ENCODE data around the gene CALML3.

CALML3 gene

GRCh38 chr10:5503477-5503835 is 21.3 kb upstream of the CALML3 start:
- no peaks in the 10 kb centered on the region for H3K36me3 ChIP-seq
- peaks cover 8 to 18% (median 10%) of the 10 kb centered on the region in 10 experiments; a peak in 17 of 20 replicates for H3K4me1 ChIP-seq
- no peak overlapping the region for H3K27ac ChIP-seq
- no peak overlapping the region for H3K4me3 ChIP-seq
- H3K9me3 ChIP-seq (replicated peaks in 1 of 11), result no peaks in the 10 kb centered on the region
- no peak for TF ChIP-seq Cebpa-rat (IDR thresholded peaks at IDR 0.05)
- no peaks in the 10 kb centered on the region for H3K27me3 ChIP-seq
- no peaks in the 10 kb centered on the region; a peak in 1 of 22 replicates for H4K20me1 ChIP-seq
- H3K9ac ChIP-seq, result no peak overlapping the region
- no peak overlapping the region for H3K4me2 ChIP-seq

- Histone ChIP-seq H3K4me1 (peaks cover 8 to 25% (median 11%) of the 10 kb centered on the region in 10 experiments; a peak in 17 of 20 replicates), H3K27me3 (no peaks in the 10 kb centered on the region), H3K4me2 (no peak overlapping the region), H3K4me3 (no peak overlapping the region), H4K20me1 (no peaks in the 10 kb centered on the region; a peak in 1 of 22 replicates), H3K36me3 (no peaks in the 10 kb centered on the region), H3K9me3 (replicated peaks in 1 of 11) (no peaks in the 10 kb centered on the region), H3K9ac (no peak overlapping the region), H3K27ac (no peak overlapping the region)
- no peak for TF ChIP-seq Cebpa-rat (IDR thresholded peaks at IDR 0.05)
Observed at GRCh38 chr10:5504146-5505072, 20.4 kb upstream of the CALML3 start.

- H3K36me3 ChIP-seq, result no peaks in the 10 kb centered on the region
- TF ChIP-seq Cebpa-rat (IDR thresholded peaks at IDR 0.05), result no peak
- no peak overlapping the region for H3K27ac ChIP-seq
- H3K9me3 ChIP-seq (replicated peaks in 1 of 11), result no peaks in the 10 kb centered on the region
- no peak overlapping the region for H3K4me3 ChIP-seq
- no peak overlapping the region for H3K9ac ChIP-seq
- no peak overlapping the region for H3K4me2 ChIP-seq
- no peaks in the 10 kb centered on the region for H3K27me3 ChIP-seq
- peaks cover 8 to 19% (median 11%) of the 10 kb centered on the region in 10 experiments; a peak in 17 of 20 replicates for H3K4me1 ChIP-seq
- no peaks in the 10 kb centered on the region for H4K20me1 ChIP-seq
Observed at GRCh38 chr10:5506246-5506645, 18.5 kb upstream of the CALML3 start.

- peaks cover 6 to 17% (median 9%) of the 10 kb centered on the region in 10 experiments; a peak in 17 of 20 replicates for H3K4me1 ChIP-seq
- H3K4me3 ChIP-seq, result no peak overlapping the region
- H4K20me1 ChIP-seq, result no peaks in the 10 kb centered on the region
- no peaks in the 10 kb centered on the region for H3K27me3 ChIP-seq
- no peaks in the 10 kb centered on the region for H3K9me3 ChIP-seq (replicated peaks in 1 of 11)
- no peaks in the 10 kb centered on the region for H3K36me3 ChIP-seq
- H3K27ac ChIP-seq, result no peak overlapping the region
- no peak overlapping the region for H3K9ac ChIP-seq
- no peak for TF ChIP-seq Cebpa-rat (IDR thresholded peaks at IDR 0.05)
- H3K4me2 ChIP-seq, result no peak overlapping the region
Observed at GRCh38 chr10:5506751-5507648, 17.8 kb upstream of the CALML3 start.

- Histone ChIP-seq H3K4me3 (no peak overlapping the region), H3K9me3 (replicated peaks in 1 of 11) (no peaks in the 10 kb centered on the region), H3K27me3 (no peaks in the 10 kb centered on the region), H3K27ac (no peak overlapping the region), H3K4me1 (peaks cover 0 to 11% (median 2%) of the 10 kb centered on the region in 10 experiments; a peak in 10 of 20 replicates), H3K4me2 (no peak overlapping the region), H3K9ac (no peak overlapping the region), H3K36me3 (no peaks in the 10 kb centered on the region), H4K20me1 (no peaks in the 10 kb centered on the region)
- no peak for TF ChIP-seq Cebpa-rat (IDR thresholded peaks at IDR 0.05)
Observed at GRCh38 chr10:5507649-5508131, 17.1 kb upstream of the CALML3 start.

GRCh38 chr10:5508161-5508604 is 16.6 kb upstream of the CALML3 start:
- TF ChIP-seq Cebpa-rat (IDR thresholded peaks at IDR 0.05), result no peak
- no peaks in the 10 kb centered on the region for H3K36me3 ChIP-seq
- H3K4me1 ChIP-seq, result peaks cover 0 to 8% (median 0%) of the 10 kb centered on the region in 10 experiments; a peak in 5 of 20 replicates
- no peak overlapping the region for H3K9ac ChIP-seq
- no peak overlapping the region for H3K4me3 ChIP-seq
- no peaks in the 10 kb centered on the region for H3K9me3 ChIP-seq (replicated peaks in 1 of 11)
- H4K20me1 ChIP-seq, result no peaks in the 10 kb centered on the region
- H3K27ac ChIP-seq, result no peak overlapping the region
- H3K27me3 ChIP-seq, result no peaks in the 10 kb centered on the region
- no peak overlapping the region for H3K4me2 ChIP-seq

GRCh38 chr10:5508786-5509185 is 16.0 kb upstream of the CALML3 start:
- Histone ChIP-seq H3K27me3 (no peaks in the 10 kb centered on the region), H3K36me3 (no peaks in the 10 kb centered on the region), H3K4me1 (peaks cover 0 to 8% (median 0%) of the 10 kb centered on the region in 10 experiments; a peak in 5 of 20 replicates), H4K20me1 (no peaks in the 10 kb centered on the region), H3K4me2 (peak overlapping the region in 2 of 11 experiments; percentile 20 to 45; a peak in 3 of 22 replicates), H3K4me3 (no peak overlapping the region), H3K27ac (no peak overlapping the region), H3K9ac (no peak overlapping the region), H3K9me3 (replicated peaks in 1 of 11) (no peaks in the 10 kb centered on the region)
- no peak for TF ChIP-seq Cebpa-rat (IDR thresholded peaks at IDR 0.05)

- Histone ChIP-seq H4K20me1 (no peaks in the 10 kb centered on the region), H3K27ac (no peak overlapping the region), H3K27me3 (no peaks in the 10 kb centered on the region), H3K4me1 (peaks cover 0 to 8% (median 0%) of the 10 kb centered on the region in 10 experiments; a peak in 5 of 20 replicates), H3K4me2 (peak overlapping the region in 1 of 11 experiments; percentile 45; a peak in 3 of 22 replicates), H3K9ac (no peak overlapping the region), H3K9me3 (replicated peaks in 1 of 11) (no peaks in the 10 kb centered on the region), H3K36me3 (no peaks in the 10 kb centered on the region), H3K4me3 (no peak overlapping the region)
- no peak for TF ChIP-seq Cebpa-rat (IDR thresholded peaks at IDR 0.05)
Observed at GRCh38 chr10:5509236-5509635, 15.5 kb upstream of the CALML3 start.

GRCh38 chr10:5509691-5510090 is 15.1 kb upstream of the CALML3 start:
- Histone ChIP-seq H3K36me3 (no peaks in the 10 kb centered on the region), H3K4me2 (no peak overlapping the region), H4K20me1 (no peaks in the 10 kb centered on the region), H3K9me3 (replicated peaks in 1 of 11) (no peaks in the 10 kb centered on the region), H3K4me1 (peaks cover 0 to 8% (median 0%) of the 10 kb centered on the region in 10 experiments; a peak in 5 of 20 replicates), H3K27ac (no peak overlapping the region), H3K27me3 (no peaks in the 10 kb centered on the region), H3K9ac (no peak overlapping the region), H3K4me3 (no peak overlapping the region)
- no peak for TF ChIP-seq Cebpa-rat (IDR thresholded peaks at IDR 0.05)
